OCI-LY7 (cell line): ENCODE results near the gene CDSN.

Experiments
- CTCF ChIP-seq: fragments of 200-600 bp; sonication (generic); conservative IDR thresholded peaks from 2 replicates; pipeline ENCODE4 v1.5.1; 2014; ENCODE audit warnings: mild to moderate bottlenecking, antibody characterized with exemption, low read length, moderate library complexity, mixed read lengths
- EZH2phosphoT487 ChIP-seq: fragments of 200-600 bp; sonication (generic); IDR thresholded peaks from 2 replicates; pipeline ENCODE4 v1.6.1; 2018; ENCODE audit warnings: low read depth, borderline replicate concordance, mild to moderate bottlenecking, mixed run types, antibody characterized with exemption, low read length, moderate library complexity, mixed read lengths

GRCh38 chr6:31122791-31123706 lies 2.8 kb upstream of the CDSN start:
- TF ChIP-seq CTCF: no peak
- TF ChIP-seq EZH2phosphoT487: no peak
